Lung (tissue), 12 donors: Measurements from ENCODE around the gene BCL2L2. TPM values are rescaled to one million over a fixed set of nuclear protein-coding genes. Genes with fewer than 3 reads are reported as not detected.

ENCODE experiments used
- ATAC-seq: fragments of 200-7000 bp; cut with Tn5 transposase; one replicate; pipeline ENCODE4 v1.9.1; 2020; ENCODE audit warnings: moderate number of reproducible peaks; ENCODE audit not compliant: insufficient read depth, low FRiP score
- DNase-seq, 3 donors: peaks; one replicate each; pipeline ENCODE4 v3.0.0-alpha.2; 2013 to 2017
- H3K27ac ChIP-seq, 2 donors: one replicate each; pipeline ENCODE4 v1.5.1; 2013; ENCODE audit warnings: mild to moderate bottlenecking in 2 of 2, moderate library complexity in 2 of 2, control low read depth in 1 of 2, inconsistent platforms in 1 of 2, low read depth in 1 of 2, low read length in 1 of 2
- H3K27me3 ChIP-seq, 3 donors: one replicate each; pipeline ENCODE4 v1.5.1; 2013; ENCODE audit warnings: low read length in 2 of 3; ENCODE audit not compliant: control insufficient read depth in 3 of 3, insufficient read depth in 3 of 3
- H3K36me3 ChIP-seq, 4 donors: one replicate each; pipeline ENCODE4 v1.5.1; 2013; ENCODE audit warnings: low read length in 4 of 4, mild to moderate bottlenecking in 1 of 4, moderate library complexity in 1 of 4; ENCODE audit not compliant: control insufficient read depth in 4 of 4, insufficient read depth in 4 of 4
- H3K4me1 ChIP-seq, 5 donors: one replicate each; pipeline ENCODE4 v1.5.1; 2013; ENCODE audit warnings: low read length in 5 of 5, mild to moderate bottlenecking in 2 of 5, moderate library complexity in 1 of 5; ENCODE audit not compliant: control insufficient read depth in 5 of 5, insufficient read depth in 5 of 5
- H3K4me3 ChIP-seq: one replicate; pipeline ENCODE4 v1.5.1; 2013; ENCODE audit warnings: mild to moderate bottlenecking, control low read depth, moderate library complexity
- H3K9ac ChIP-seq, 2 donors: one replicate each; pipeline ENCODE4 v1.5.1; 2013; ENCODE audit warnings: low read length in 2 of 2, control low read depth in 1 of 2; ENCODE audit not compliant: insufficient read depth in 1 of 2
- H3K9me3 ChIP-seq, 4 donors: one replicate each; pipeline ENCODE4 v1.5.1; 2013; ENCODE audit warnings: low read length in 3 of 4, mild to moderate bottlenecking in 1 of 4, moderate library complexity in 1 of 4; ENCODE audit not compliant: control insufficient read depth in 4 of 4, insufficient read depth in 3 of 4
- WGBS, 2 donors: extraction: QIAGEN DNeasy Blood & Tissue Kit; methylation state at CpG; one replicate each; pipeline ENCODE4 v1.1.7; 2013; 5-methylcytosine and 5-hydroxymethylcytosine counted together
- polyA plus RNA-seq, 2 donors: library from polyadenylated mRNA; stranded (reverse); fragments of 200-250 nt; gene quantifications; one replicate each; pipeline ENCODE4 v1.2.1, GENCODE V29; 2013
- total RNA-seq, 2 donors: library from RNA; depleted of rRNA in 1 of 2; stranded (reverse); fragments of >200 nt in 1 of 2; gene quantifications; one replicate each; pipeline ENCODE4 v1.2.1, GENCODE V29; 2014 to 2021
- TF ChIP-seq, protein P1 (sequence below): IDR thresholded peaks from 2 replicates; pipeline ENCODE4 v1.5.1; 2012; ENCODE audit warnings: mild to moderate bottlenecking; ENCODE audit errors: control extremely low read depth, extremely low read depth
- donor health status: control.
- donor health status: control.
- donor health status: Bipolar disorder and iron deficiency.
- donor health status: healthy.
- donor health status: DM: yes; HTN: yes; CAD: no.

BCL2L2 gene
- total and polyA plus RNA-seq, 4 donors, result 20.8 to 52.8 (median 39.8) TPM

- ATAC-seq, result no peak
- no peaks in the 10 kb centered on the region for H3K9me3 ChIP-seq
- DNase-seq, result no peak
- H3K4me1 ChIP-seq, result peaks cover 0 to 15% (median 5%) of the 10 kb centered on the region in 5 donors
- TF ChIP-seq, protein P1, sequence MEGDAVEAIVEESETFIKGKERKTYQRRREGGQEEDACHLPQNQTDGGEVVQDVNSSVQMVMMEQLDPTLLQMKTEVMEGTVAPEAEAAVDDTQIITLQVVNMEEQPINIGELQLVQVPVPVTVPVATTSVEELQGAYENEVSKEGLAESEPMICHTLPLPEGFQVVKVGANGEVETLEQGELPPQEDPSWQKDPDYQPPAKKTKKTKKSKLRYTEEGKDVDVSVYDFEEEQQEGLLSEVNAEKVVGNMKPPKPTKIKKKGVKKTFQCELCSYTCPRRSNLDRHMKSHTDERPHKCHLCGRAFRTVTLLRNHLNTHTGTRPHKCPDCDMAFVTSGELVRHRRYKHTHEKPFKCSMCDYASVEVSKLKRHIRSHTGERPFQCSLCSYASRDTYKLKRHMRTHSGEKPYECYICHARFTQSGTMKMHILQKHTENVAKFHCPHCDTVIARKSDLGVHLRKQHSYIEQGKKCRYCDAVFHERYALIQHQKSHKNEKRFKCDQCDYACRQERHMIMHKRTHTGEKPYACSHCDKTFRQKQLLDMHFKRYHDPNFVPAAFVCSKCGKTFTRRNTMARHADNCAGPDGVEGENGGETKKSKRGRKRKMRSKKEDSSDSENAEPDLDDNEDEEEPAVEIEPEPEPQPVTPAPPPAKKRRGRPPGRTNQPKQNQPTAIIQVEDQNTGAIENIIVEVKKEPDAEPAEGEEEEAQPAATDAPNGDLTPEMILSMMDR, result no peak
- H3K27ac ChIP-seq, result peak overlapping the region in 1 of 2 donors; percentile 24
- peaks cover 14 to 30% (median 21%) of the 10 kb centered on the region in 4 donors for H3K36me3 ChIP-seq
- no peaks in the 10 kb centered on the region for H3K27me3 ChIP-seq
- H3K9ac ChIP-seq, result peak overlapping the region; percentile 74 to 99
- H3K4me3 ChIP-seq, result peak overlapping the region; percentile 70
- 55 to 60% methylated on average over 10 of the region's 10 CpGs for WGBS, 2 donors
Observed at GRCh38 chr14:23322568-23323517, 16.2 kb downstream of the BCL2L2 start.

GRCh38 chr14:23323838-23324454 is 17.3 kb downstream of the BCL2L2 start:
- Histone ChIP-seq H3K9me3 (no peaks in the 10 kb centered on the region), H3K27ac (no peak overlapping the region), H3K27me3 (no peaks in the 10 kb centered on the region), H3K9ac (no peak overlapping the region), H3K4me3 (no peak overlapping the region), H3K36me3 (peaks cover 14 to 30% (median 21%) of the 10 kb centered on the region in 4 donors), H3K4me1 (peaks cover 0 to 15% (median 5%) of the 10 kb centered on the region in 5 donors)
- no peak for ATAC-seq
- TF ChIP-seq, protein P1, result no peak
- WGBS, 2 donors, result 77 to 87% methylated on average over 18 of the region's 18 CpGs
- no peak for DNase-seq

DNA sequence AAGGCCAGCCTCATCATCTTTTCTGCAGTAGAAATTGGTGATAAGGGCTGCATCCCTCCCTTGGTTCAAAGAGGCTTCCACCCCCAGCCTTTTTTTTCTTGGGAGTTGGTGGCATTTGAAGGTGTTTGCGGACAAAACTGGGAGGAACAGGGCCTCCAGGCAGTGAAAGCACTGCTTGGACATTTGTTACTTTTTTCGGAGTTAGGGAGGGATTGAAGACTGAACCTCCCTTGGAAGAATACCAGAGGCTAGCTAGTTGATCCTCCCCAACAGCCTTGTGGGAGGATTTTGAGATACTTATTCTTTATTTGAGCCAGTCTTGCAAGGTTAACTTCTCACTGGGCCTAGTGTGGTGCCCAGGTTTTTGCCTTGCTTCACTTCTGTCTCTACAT is 17.8 kb downstream of the BCL2L2 start:
- Histone ChIP-seq H3K9ac (no peak overlapping the region), H3K4me1 (peaks cover 0 to 15% (median 5%) of the 10 kb centered on the region in 5 donors), H3K36me3 (peaks cover 14 to 29% (median 21%) of the 10 kb centered on the region in 4 donors), H3K4me3 (no peak overlapping the region), H3K9me3 (no peaks in the 10 kb centered on the region), H3K27ac (no peak overlapping the region), H3K27me3 (no peaks in the 10 kb centered on the region)
- TF ChIP-seq, protein P1, result no peak
- 93 to 98% methylated on average over 2 of the region's 2 CpGs for WGBS, 2 donors
- ATAC-seq (no peak), DNase-seq (no peak)
